Measurements from ENCODE around the gene AGRN.

GRCh38 chr1:1069711-1070676 is 50.1 kb downstream of the AGRN start:
- TF ChIP-seq CTCF (conservative IDR thresholded peaks at IDR 0.05 in 1 of 2, IDR thresholded peaks at IDR 0.05 in 1 of 2; ENCODE audit: extremely low read depth in 1 of 2, insufficient read depth in 1 of 2, low read depth in 1 of 2, low read length in 2 of 2): no peak
- no peak for TF ChIP-seq EZH2 (IDR thresholded peaks at IDR 0.05; ENCODE audit: borderline replicate concordance, low read length)

Measured in mammary epithelial cell (primary cell).